HG03565 (cell line): ENCODE measurements around the gene PSME3.

Experiments used
- ATAC-seq: cut with Tn5 transposase; IDR thresholded peaks from one replicate; pipeline ENCODE4 v1.9.1; 2021; ENCODE audit warnings: mild to moderate bottlenecking, moderate library complexity; ENCODE audit not compliant: unreplicated experiment

Gene PSME3, protein sequence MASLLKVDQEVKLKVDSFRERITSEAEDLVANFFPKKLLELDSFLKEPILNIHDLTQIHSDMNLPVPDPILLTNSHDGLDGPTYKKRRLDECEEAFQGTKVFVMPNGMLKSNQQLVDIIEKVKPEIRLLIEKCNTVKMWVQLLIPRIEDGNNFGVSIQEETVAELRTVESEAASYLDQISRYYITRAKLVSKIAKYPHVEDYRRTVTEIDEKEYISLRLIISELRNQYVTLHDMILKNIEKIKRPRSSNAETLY

DNA sequence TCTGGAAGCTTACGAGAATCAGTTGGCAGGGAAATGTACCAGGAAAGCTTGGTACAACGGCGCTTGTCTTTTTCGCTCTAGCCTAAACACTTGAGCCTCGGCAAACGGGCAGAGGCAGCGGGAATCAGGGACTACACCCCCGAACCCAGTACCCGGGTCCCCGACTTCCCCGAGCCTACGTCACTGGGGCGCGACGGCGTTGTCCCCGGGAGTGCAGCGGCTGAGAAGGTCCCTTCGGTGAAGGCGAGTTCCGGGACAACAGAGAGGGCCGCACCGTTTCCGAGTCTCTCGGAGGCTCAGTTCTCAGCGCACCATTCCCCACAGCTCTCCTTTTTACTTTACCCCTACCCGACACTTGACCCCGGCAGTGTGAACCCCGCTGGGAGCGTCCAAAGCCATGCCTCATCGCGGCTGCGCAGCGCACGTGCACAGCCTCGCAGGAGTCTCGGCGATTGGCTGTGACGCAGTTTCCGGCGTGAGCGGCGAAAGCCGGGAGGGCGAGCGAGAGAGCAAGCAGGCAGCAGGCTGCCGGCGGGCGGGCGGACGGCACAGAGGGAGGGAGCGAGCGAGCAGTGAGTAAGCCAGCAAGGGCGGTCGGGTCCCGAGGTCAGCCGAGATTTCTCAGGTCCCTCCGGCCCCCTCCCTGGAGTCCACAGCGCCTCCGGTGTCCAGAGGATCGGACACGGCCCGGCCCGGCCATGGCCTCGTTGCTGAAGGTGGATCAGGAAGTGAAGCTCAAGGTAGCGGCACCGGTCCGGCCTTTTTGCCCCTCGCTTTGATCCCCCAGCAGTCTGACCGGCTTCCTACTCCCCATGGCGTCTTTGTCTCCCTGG is at the start of gene PSME3:
Gene PSME3, plus strand, starts transcription at position 464 of the 833 bp plus-strand sequence. Its CDS starts 235 bp downstream, at position 699.
- peak; percentile 84 for ATAC-seq

DNA sequence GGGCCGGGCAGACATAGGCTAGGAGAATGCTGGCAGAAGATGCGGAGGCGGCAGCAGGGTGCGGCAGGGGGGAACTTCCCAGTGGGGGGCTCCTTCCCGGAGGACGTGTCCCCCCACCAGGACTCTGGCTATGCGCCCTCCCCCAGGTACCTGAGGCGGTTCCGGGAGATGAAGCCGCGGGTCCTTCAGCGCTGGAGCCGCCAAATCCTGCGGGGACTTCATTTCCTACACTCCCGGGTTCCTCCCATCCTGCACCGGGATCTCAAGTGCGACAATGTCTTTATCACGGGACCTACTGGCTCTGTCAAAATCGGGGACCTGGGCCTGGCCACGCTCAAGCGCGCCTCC is 49.4 kb upstream of the PSME3 start:
- ATAC-seq: no peak

DNA sequence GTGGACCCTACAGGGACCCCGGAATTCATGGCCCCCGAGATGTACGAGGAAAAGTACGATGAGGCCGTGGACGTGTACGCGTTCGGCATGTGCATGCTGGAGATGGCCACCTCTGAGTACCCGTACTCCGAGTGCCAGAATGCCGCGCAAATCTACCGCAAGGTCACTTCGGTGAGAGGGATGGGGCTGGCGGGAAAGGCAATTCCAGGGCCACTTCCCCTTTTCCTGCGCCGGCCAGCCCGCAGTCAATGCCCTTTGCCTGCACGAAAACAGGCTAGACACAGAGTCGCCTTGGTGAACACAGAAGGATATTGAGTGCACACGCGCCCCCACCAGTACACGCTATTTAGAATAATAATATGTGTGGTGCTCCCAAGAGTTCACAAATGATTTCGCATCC is 48.8 kb upstream of the PSME3 start:
- ATAC-seq: no peak

DNA sequence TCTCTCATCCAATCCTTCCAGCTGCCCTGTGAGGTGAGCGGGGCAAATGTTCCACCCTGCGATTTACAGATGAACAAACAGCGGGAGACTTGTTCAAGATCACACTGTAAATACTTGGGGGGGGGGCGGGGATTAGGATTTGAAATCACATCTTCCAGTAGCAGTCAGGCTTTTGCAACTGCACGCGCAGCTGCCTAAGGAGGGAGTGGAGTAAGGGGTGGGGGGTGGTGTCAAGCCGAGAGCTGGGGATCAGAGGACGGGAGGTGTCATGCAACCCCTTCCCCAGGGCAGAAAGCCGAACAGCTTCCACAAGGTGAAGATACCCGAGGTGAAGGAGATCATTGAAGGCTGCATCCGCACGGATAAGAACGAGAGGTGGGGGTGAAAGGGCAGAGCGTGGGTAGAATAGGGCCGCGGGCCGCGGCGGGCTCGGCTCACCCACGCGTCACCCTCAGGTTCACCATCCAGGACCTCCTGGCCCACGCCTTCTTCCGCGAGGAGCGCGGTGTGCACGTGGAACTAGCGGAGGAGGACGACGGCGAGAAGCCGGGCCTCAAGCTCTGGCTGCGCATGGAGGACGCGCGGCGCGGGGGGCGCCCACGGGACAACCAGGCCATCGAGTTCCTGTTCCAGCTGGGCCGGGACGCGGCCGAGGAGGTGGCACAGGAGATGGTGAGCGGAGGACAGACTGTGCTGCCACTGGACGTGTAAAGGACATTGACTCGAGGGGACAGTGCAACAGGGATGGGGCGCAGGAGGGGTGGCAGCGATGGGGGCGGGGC is 48.2 kb upstream of the PSME3 start:
- ATAC-seq: no peak

DNA sequence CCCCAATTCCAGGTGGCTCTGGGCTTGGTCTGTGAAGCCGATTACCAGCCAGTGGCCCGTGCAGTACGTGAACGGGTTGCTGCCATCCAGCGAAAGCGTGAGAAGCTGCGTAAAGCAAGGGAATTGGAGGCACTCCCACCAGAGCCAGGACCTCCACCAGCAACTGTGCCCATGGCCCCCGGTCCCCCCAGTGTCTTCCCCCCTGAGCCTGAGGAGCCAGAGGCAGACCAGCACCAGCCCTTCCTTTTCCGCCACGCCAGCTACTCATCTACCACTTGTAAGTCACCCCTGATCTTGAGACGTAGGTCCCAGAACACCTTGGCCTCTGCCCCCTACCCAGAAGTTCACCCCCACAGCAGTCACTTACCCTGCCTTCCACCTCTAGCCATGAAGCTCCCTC is 45.9 kb upstream of the PSME3 start:
- ATAC-seq: no peak

DNA sequence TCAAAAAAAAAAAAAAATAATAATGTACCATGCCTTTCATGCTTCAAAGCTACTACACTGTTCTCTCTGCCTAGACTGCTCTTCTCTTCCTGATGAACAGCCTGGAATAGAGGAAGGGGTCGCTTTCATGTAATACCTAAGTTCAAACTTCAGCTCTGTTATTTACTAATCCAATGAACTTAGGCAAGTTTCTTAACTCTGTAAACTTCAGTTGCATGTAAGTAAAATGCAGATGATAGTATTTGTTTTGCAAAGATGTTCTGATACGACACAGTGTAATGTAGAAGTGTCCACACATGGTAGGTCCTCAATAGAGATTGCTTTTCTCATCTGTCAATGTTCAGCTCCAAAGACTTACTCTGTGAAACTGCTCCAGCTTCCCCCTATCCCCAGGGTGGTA is 41.2 kb upstream of the PSME3 start:
- no peak for ATAC-seq

DNA sequence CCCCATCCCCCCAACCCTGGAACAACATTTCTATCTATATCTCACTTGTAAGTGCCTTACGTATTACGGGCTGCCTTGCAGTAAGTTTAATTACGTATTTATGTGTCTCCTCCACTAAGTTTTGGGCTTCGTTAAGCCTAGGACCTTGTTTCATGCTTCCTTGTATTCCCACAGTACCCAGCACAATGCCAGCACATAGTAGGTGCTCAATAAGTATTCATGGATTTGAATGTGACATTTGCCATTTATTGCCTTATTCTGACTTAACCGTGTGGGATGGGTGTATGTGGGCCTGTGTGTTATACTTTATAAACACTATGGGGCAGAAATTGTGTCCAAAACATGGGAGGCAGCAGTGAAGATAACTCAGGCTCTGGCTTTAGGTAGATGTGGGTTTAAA is 40.7 kb upstream of the PSME3 start:
- no peak for ATAC-seq

DNA sequence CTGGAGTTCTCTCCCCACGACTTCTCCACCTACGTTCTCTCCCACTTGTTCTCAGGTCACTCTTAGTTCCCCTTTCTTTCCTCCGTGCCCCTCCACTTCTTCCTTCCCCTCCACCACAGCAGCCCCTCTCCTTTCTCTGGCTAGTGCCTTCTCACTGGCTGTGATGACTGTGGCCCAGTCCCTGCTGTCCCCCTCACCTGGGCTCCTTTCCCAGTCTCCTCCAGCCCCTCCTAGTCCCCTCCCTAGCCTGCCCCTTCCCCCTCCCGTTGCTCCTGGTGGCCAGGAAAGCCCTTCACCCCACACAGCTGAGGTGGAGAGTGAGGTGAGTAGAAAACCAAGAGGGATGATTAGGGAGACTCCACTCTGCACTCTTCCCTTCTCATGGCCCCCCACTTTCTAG is 38.1 kb upstream of the PSME3 start:
- no peak for ATAC-seq

DNA sequence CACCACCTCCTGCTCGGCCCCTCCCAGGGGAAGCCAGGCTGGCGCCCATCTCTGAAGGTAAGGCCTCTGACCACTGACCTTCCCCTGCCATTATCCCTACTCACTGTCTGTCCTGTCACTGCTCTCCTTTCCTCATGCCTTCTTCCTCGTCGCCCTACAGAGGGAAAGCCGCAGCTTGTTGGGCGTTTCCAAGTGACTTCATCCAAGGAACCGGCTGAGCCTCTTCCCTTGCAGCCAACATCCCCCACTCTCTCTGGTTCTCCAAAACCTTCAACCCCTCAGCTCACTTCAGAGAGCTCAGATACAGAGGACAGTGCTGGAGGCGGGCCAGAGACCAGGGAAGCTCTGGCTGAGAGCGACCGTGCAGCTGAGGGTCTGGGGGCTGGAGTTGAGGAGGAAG is 37.7 kb upstream of the PSME3 start:
- ATAC-seq: no peak

DNA sequence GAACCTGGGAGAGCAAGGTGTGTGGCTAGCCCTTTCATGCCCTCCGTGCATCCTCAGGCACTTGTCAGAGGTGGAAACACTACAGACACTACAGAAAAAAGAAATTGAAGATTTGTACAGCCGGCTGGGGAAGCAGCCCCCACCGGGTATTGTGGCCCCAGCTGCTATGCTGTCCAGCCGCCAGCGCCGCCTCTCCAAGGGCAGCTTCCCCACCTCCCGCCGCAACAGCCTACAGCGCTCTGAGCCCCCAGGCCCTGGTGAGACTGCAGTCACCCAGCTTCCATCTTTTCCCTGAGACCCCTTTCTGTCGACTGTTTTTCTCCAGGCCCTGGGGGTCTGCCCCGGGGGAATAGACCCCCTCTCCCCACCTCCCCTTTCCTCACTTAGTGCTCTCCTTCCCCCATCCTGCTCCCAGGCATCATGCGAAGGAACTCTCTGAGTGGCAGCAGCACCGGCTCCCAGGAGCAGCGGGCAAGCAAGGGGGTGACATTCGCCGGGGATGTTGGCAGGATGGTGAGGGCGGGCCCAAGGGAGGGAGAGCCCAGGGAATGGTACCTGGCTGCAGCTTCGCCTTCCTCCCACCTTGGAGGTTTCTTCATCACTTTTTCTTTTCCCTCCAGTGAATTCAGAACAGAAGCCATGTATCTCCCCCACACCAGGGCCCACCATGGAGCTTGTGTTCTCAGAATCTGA is 37.0 kb upstream of the PSME3 start:
- no peak for ATAC-seq

DNA sequence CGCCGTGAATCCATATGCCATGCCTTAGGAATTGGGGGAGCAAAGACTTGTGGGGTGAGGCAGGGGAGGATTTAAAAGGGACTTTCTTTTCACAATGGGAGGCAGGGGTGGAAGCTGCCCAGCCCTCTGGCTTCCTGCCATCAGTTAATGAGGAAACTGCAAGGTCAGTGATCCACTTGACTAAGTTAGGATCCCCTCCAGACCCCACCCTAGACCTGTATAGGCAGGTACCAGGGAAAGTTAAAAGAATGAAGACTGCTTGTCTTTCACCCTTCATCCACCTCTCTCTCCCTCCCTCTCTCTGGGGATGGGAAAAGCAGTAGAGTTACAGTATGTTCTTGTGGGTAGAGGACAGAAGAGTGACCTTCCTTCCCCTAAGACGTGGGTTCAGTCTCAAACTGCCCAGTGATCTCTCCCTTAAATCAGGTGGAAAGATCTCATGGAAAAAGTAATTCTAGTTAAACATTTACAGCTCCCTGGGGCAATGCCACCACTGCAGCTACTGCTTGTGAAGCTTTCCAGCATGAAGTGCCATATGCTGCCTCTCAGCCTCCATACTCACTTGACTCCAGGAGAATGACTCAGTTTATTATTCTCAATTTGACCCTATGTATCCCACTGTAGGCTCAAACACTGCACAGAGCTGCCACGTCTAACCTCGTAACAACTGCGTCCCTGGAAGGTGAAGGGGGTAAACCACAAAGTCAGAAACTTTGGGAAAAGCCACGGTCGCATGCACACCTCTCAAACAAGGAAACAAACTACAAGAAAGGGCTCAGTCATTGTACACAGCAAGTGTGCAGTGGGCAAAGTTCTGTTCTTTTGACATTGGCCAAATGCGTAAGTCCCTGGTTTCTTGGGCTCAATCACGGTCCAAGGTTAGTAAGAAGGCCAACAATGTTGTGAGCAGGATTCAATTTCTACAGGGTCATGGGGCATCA is 35.9 kb upstream of the PSME3 start:
- no peak for ATAC-seq

DNA sequence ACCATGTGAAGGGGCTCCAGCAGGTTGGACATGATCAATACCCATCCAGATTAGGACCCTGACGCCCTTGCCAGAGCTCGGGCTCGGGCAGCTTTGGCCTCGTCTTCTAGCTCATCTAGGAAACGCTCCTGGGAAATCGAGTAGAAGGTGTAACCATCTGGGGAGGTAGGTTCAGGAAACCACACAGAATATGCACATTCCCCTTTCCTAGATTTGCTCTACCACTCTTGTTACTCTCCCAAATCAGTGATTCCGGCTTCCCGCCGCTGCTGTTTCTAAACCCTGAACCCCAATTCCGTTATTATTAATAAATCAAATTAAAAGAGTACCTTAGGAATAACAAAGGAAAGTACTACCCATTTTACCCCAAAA is 35.2 kb upstream of the PSME3 start:
- no peak for ATAC-seq

DNA sequence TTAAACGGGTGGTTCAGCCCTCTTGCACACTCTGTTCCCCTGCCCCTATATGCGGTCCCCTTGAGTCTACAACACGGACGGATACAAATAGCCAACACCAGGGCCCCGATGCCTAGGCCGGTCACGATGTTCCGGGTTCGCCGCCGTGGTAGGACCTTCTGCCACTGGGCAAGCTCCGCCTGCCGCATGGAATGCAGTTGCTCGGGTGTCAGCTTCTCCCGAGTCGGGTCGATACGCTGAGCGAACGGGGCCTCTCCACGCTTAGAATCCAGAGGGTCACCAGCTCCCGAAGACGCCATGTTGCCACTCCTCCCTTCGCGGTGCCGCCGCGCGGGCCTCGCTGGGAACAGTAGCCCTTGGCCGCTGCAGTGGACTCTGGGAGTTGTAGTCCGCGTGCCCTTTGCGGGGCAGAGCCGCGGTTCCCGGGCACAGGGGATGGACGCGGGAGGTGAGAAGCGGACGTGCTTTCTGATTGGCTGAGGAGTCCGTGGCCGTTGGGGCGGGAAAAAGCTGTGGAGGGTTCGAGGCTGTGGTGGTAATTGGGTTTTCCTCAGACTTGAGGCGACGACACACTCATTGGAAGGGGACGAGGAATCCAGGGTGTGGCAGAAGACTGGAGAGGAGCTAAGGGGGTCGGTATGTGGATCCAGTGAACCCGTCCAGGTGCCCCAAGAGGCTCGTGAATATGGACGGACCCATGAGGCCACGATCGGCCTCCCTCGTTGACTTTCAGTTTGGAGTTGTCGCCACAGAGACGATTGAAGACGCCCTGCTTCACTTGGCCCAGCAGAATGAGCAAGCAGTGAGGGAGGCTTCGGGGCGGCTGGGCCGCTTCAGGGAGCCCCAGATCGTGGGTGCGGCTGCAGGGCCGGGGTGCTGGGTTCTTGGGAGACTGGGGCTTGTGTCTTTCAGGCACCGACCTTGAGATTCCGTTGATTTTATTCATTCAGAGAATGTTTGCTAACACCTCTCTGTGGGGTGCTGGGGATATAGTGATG is 34.5 kb upstream of the PSME3 start, which contains the start of the genes CNTD1 and COA3:
Gene CNTD1, plus strand, starts transcription at position 479 of the 998 bp plus-strand sequence. Its CDS starts 207 bp downstream, at position 686.
Gene COA3, minus strand, starts transcription at position 322 of the 998 bp plus-strand sequence. Its CDS starts 23 bp downstream, at position 299.
- ATAC-seq: no peak

DNA sequence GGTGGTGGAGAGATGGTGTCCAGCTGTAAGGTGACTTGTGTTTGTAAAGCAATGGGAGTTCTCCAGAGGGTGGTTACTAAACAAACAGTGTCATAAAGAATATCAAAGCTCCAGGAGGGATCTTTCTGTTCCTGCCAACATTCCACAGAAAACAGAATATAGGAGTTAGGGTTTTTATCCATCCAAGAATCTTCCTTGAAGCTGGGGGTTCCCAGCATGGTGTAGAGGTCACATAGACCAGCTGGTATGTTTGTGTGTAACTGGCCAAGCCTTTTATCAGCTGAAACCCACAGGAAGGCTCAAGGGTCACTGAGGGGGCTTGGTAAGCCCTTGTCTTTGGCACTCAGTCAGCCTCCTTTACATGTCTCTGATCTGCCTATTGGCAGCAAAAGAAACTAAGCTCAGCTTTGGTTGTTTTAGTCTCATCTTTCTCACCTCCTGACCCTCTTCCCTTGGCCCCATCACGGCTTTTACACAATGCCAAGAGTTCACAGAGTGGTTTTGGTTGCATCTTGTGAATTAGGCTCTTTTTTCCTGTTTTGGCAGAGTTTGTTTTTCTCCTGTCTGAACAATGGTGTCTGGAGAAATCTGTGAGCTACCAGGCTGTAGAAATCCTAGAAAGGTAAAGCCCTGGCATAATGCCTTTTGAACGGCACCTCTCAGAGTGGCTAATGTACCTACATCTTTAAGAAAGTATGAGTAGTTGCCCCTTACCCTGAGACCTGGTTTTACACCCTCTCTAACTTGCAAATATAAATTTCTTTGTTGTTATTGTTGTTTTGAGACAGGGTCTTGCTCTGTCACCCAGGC is 29.9 kb upstream of the PSME3 start:
- ATAC-seq: no peak

DNA sequence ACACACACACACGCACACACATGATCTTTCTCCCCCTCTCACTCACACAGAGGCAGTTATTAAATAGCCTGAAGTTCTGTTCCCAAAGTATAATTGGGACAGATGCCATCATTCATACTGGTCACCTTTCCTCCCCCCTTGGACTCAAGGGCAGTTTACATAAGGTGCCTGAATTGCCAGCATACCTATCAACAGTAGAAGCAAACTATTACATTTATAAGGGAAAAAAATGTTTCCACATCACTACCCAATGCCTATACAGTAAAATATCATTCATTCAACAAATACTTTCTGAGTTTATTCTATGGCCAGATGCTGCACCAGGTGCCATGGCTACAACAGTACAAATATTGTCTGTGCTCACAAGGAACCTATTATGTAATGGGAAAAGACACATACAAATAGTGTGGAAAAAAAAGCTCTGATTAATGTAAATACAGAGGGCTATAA is 28.3 kb upstream of the PSME3 start:
- no peak for ATAC-seq

DNA sequence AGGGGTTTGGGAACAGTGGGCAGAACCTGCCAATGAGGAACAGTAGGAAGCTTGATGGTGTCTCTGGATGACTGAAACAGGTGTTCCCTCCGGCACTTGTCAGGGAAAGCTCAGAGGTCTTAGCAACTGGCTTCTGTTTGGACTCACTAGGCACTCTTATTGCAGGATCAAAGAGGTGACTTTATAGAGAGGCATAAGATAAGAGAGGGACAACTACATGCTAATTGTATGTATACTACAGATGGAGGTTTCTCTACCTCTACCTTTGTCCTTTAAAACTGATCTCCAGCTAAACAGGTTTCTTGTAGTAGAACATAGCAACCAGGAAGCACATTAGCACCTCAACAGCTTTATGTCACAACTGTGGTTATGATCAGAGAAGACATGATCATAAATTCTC is 26.9 kb upstream of the PSME3 start:
- ATAC-seq: no peak

DNA sequence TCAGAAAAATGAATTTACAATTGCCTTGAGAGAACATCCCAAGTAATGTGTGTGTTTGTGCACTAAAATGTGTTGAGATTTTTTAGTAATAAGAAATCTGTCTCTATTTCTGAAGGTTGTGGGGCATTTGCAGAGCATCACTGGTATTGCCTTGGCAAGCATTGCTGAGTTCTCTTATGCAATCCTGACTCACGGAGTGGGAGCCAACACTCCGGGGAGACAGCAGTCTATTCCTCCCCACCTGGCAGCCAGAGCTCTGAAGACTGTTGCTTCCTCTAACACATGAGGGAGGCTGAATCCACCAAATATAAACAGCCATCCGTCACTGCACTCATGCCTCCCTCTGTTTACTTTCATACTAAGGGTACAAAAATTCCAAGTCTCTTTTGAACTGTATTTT is 23.9 kb upstream of the PSME3 start:
- ATAC-seq: no peak
